Activated T-cell treated with anti-CD3 and anti-CD28 coated beads, Interleukin-2, amount 50 U/mL, for 1 hour (primary cell): ENCODE data around the gene LILRB1.
"Not testable (repeated sequence)": the region's sequence is repeated elsewhere in the genome, so short reads cannot be mapped to it uniquely, and the experiment has no call there.

ENCODE experiments used
- DNase-seq: peaks from one replicate; pipeline ENCODE4 v3.0.0-alpha.2; 2020

Gene LILRB1

DNA sequence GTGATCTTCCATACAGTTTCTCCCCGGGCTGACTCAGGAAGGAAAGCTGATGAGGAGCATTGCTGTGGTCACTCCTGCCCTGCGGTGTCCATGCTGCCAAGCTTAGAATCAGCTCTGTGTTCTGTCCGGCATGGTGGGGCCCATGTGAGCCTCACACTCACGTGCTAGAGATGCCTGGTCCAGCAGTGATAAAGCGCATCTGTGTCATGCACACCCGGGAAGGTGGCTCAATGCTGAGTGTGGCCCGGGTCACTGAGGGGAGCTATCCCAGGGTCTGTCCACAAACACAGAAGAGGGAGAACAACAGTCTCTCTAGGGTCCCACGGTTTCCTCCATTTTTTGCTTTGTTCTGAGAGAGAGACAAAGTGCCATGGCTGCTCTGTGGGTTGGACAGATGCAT lies 3.5 kb upstream of the LILRB1 start:
- no peak for DNase-seq

DNA sequence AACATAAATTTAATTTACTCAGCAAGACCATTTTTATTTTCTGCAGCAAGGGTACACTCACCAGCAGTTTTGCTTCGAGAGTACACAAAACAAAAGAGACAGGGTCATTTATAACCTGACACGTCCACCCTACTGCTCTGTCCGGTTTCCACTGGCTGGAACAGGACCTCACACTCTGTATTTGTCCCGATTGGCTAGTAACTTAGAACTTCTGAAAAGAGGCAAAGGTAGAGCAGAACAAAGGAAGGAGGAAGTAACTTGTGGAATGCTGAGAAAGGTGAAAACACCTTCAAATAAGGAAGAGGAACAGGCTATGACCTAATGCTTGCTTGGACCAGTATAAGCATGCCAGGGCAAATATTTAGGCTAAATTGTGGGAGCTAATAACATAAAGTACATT lies 2.4 kb upstream of the LILRB1 start:
- DNase-seq: not testable (repeated sequence)

- DNase-seq: no peak
Observed at GRCh38 chr19:54630782-54631181, 498 bp downstream of the LILRB1 start.

GRCh38 chr19:54631489-54632337 lies 1.4 kb downstream of the LILRB1 start:
- not testable (repeated sequence) for DNase-seq

DNA sequence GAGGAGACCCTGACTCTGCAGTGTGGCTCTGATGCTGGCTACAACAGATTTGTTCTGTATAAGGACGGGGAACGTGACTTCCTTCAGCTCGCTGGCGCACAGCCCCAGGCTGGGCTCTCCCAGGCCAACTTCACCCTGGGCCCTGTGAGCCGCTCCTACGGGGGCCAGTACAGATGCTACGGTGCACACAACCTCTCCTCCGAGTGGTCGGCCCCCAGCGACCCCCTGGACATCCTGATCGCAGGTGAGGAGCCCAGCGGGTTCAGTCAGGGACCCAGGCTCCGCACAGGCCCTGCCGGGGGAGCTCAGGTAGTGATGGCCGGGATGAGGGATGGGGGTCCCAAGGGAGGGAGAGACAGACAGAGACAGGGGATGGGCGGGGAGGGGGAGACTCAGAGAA lies 2.2 kb downstream of the LILRB1 start:
- not testable (repeated sequence) for DNase-seq

DNA sequence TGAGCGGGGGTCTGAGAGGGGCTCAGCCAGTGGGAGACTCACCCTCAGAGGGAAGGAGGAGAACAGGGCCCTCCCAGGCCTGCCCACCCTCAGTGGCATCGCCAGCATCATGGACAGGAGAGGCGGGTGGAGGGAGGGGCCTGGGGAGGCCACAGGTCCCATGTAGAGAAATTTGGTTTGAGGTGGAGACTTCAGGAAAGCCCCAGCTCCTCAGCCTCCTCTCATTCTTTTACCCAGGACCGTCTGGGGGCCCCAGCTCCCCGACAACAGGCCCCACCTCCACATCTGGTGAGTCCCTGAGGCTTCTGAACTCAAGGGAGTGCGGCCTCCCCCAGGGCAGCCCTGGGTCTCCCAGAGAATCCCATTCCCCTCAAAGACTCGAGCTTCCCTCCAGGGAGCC lies 3.1 kb downstream of the LILRB1 start:
- no peak for DNase-seq

GRCh38 chr19:54636081-54636480 lies 5.8 kb downstream of the LILRB1 start:
- not testable (repeated sequence) for DNase-seq

GRCh38 chr19:54638683-54639082 lies 8.4 kb downstream of the LILRB1 start:
- no peak for DNase-seq

DNA sequence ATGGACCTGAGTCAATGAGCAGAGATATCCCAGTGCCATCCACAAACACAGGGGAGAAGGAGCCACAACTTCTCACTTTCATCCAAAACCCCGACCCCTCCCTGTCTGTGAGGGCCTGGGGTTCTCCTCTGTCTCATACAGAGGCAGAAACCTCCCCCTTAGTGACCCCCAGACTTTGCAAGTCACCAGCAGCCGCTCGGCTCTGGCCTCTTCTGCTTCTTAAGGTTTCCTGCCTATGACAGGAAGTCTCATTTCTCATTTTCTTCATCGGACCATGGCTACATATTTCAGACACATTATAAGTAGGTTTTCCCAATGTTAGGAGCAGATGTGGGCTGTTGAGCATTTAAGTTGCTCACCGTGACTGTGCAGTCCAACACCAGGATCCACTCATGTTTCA lies 12.7 kb downstream of the LILRB1 start:
- DNase-seq: not testable (repeated sequence)

DNA sequence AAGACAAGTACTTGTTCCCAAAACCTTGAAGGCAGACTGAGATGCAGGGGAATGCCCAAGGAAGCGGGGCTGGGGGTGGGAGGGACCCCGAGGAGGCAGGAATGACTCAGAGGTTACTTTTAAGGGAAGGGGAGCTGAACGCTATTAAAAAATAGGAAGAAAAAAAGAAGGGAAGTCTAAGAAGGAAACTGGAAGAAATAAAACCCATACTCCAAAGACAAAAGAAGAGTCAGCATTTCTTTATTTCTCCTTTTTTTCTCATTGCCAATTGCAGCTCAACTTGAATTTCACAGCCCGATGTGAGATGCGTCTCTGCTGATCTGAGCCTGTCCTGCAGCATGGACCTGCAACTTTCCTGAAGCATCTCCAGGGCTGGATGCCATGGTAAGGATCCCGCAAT lies 13.3 kb downstream of the LILRB1 start:
- DNase-seq: not testable (repeated sequence)

GRCh38 chr19:54644056-54644455 lies 13.8 kb downstream of the LILRB1 start:
- no peak for DNase-seq

DNA sequence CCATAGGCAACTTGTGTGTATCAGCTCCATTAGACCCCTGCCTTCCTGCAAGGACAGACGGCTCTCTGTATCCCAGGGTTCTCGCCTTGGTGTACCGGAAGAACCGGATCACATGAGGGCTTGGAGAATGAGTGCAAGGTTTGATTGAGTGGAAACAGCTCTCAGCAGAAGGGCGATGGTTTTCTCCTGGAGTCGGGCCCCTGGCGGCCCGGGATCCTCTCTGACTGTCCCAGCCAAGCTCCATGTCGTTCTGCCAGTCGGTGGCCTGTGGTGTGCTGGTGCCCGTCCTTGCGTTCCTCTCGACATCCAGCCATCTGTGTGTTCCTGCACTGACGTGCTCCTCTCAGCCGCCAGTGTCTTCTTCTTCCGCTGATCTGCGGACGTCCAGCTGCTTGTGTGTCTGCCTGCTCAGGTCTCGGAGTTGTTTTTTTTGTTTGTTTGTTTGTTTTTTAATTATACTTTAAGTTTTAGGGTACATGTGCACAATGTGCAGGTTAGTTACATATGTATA lies 16.1 kb downstream of the LILRB1 start:
- no peak for DNase-seq

- DNase-seq: no peak
Observed at GRCh38 chr19:54648129-54648528, 17.8 kb downstream of the LILRB1 start.

GRCh38 chr19:54650108-54650655 lies 19.9 kb downstream of the LILRB1 start:
- DNase-seq: no peak

DNA sequence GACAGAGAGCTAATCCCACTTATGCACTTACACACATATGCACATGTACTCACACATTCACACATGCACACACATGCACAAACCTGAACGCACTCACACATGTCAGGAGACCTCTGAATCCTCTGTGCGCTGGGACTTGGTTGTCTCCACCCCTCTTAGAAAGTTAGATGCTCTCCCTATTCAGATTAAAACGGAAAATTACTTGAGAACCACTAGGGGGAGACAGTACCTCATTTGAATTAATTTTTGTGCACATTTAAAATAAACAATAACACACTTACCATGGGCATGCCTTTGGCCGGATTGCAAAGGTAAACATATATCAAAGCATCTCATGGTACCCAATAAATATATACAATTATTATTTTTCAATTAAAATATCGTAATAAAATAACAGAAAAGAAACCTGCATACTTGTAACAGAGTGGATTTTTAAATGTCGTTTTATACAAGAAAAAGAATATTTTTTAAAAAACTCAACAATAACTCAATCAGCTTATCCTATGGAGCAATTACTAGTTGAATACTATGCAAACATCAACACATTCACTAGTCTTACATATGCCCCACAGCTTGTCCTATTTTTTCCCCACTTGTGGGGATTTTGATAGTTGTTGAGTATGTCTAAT lies 23.0 kb downstream of the LILRB1 start:
- no peak for DNase-seq

- no peak for DNase-seq
Observed at GRCh38 chr19:54654447-54655321, 24.4 kb downstream of the LILRB1 start.

DNA sequence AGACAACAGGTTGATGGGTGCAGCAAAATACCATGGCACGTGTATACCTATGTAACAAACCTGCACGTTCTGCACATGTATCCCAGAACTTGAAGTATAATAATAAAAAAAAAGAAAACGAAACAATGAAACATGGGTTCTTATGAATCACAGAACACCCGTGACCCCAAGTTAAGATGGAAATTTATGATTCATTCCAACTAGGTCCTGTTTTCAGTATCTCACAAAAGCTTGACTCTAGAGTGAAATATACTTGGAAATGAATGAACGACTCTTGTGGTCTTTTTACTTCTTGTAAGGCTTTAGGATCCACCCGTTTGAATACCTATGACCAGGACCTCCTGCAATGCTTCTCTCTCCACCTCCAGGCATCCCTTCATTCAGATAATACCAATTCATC lies 29.0 kb downstream of the LILRB1 start:
- DNase-seq: no peak

DNA sequence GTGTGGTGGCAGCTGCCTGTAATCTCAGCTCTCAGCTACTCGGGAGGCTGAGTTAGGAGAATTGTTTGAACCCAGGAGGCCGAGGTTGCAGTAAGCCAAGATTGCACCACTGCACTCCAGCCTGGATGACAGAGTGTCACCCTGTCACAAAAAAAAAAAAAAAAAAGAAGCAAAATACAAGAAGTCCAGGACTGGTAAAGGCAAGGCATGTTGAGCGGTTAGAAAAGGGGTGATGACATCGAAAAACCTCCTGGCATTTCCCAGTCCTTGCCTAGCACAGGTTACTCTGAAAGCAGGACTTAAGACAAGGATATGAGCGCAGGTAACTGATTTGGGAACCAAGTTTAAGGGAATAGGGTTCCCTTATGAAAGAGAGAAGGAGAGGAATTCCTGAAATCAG lies 30.0 kb downstream of the LILRB1 start:
- no peak for DNase-seq

DNA sequence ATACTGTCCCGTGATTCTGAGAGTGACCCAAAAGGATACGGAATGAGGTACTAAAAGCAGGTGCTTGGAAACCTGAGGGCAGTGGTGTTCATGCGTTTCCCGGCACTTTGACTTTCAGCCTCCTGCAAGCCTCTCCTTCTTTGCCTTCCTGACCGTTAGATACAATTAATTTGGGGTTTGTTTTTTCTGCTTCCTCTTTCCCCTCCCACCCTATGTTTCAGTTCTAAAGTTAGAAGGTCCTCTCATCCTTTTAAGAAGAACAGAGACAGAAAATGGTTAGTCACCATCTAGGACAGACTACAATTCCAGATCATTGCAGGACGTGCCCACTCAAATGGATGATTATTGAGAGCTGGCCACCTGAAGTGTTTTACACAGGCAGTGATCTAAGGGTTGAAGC lies 30.7 kb downstream of the LILRB1 start:
- DNase-seq: no peak

DNA sequence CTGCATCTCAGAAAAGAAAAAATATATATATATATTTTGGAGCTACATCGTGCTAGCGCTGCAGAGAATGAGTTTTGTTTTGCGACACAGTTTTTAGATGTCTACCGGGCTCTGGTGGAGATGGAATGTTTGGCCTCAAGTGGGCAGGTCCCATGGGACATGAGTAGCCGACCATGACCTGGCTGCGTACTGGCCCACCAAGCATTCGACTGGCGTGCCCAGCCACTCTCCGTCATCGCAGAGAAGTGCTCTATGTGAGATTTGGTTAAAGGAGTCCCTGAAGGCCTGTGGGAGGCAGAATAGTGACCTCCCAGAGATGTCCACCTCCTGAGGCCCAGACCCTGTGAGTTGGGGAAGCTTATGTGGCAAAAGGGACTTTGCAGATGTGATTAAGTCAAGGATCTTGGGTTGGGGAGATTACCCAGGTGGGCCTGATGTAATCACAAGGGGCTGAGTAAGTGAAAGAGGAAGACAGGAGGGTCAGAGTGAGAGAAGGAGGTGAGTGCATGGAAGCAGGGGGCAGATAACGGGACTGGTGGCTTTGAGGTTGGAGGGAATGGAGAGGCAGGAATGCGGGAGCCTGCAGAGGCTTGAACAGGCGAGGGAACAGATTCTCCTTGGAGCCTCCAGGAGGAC lies 31.7 kb downstream of the LILRB1 start:
- no peak for DNase-seq

GRCh38 chr19:54662730-54663129 lies 32.4 kb downstream of the LILRB1 start, which contains the start of gene LILRB4:
LILRB4 (plus strand) TSS chr19:54662985; CDS start chr19:54663034, 49 bp downstream.
- no peak for DNase-seq

DNA sequence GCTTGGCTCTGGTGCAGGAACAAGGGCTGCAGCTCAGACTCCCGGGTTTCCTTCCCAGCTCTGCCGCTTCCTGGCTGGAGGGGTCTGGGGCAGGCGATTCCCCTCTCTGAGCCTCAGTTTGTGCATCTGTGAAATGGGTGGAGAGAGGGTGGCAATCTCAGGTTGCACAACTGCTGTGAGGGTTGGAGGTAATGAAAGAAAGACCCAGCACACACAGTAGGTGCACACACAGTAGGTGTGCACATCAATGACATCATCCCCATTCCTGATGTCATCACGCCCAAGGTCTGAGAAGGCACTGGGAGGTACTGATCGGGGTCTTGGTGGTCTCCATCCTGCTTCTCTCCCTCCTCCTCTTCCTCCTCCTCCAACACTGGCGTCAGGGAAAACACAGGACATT lies 35.2 kb downstream of the LILRB1 start:
- no peak for DNase-seq
